Body of pancreas (tissue), 4 donors: ENCODE measurements around the gene LRRFIP2.

ENCODE experiments used
- CTCF ChIP-seq, 7 experiments: fragments of 450-650 bp in 4 of 7; fragments of 200-600 bp in 3 of 7; sonication (generic) in 3 of 7; IDR thresholded peaks; one replicate each; pipeline ENCODE4 v1.5.1; 2016 to 2019; ENCODE audit warnings: antibody characterized with exemption in 7 of 7
- POLR2A ChIP-seq, 3 donors: fragments of 450-650 bp; IDR thresholded peaks; one replicate each; pipeline ENCODE4 v1.6.1; 2016; ENCODE audit warnings: antibody characterized with exemption in 3 of 3, mild to moderate bottlenecking in 2 of 3

GRCh38 chr3:37197810-37198371 is 23.5 kb upstream of the LRRFIP2 start:
- TF ChIP-seq CTCF (IDR thresholded peaks at IDR 0.05): no peak
- no peak for TF ChIP-seq POLR2A (IDR thresholded peaks at IDR 0.05)
